Measurements from ENCODE around the gene FANCD2OS.
A peak's percentile ranks its signal among the peaks of the same experiment; 100 is the strongest.
"Not testable (repeated sequence)": the region's sequence is repeated elsewhere in the genome, so short reads cannot be mapped to it uniquely, and the experiment has no call there.

FANCD2OS gene

DNA sequence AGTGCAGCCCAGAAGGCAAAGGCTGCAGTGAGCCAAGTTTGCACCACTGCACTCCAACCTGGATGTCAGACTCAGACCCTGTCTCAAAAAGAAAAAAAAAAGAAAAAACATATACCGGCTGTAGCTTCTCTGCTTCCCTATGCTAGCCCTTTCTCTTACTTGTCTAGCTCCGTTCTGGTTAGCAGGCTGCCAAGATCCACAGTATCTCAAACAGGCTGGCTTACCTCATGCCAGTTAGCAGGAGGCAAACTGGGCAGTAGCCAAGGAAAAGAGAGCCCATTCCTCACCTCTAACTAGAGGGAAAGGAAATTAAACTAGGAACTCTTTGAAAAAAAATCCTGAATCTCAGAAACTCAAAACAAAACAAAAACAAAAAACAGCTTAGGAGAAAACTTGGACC is 16.7 kb downstream of the FANCD2OS start:
- not testable (repeated sequence) for DNase-seq (ENCODE audit: low read depth)

- not testable (repeated sequence) for DNase-seq (ENCODE audit: low read depth)
Observed at GRCh38 chr3:10090774-10091173, 17.3 kb downstream of the FANCD2OS start.

GRCh38 chr3:10090179-10090578 is 17.9 kb downstream of the FANCD2OS start:
- DNase-seq (ENCODE audit: low read depth), result no peak

GRCh38 chr3:10088256-10088655 is 19.8 kb downstream of the FANCD2OS start:
- no peak for DNase-seq (ENCODE audit: low read depth)

GRCh38 chr3:10085738-10086137 is 22.3 kb downstream of the FANCD2OS start:
- no peak for DNase-seq (ENCODE audit: low read depth)

DNA sequence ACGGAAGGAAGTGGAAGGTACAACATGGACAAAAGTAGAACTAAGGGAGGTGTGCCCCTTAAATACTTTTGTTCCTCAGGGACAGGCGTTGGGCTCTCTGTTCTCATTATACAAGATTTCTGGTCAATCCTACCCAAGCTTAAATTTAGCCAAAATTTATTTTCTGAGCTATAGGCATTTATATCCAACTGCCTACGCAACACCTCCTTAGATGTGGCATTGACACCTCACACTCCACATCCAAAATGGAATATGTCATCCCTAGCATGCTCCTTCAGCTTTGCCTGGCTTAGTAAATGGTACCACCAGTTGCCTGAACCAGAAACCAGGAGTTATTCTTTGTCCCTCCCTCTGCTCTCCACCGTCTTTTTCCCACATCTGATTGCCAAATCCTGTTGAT is 26.2 kb downstream of the FANCD2OS start:
- DNase-seq (ENCODE audit: low read depth), result no peak

DNA sequence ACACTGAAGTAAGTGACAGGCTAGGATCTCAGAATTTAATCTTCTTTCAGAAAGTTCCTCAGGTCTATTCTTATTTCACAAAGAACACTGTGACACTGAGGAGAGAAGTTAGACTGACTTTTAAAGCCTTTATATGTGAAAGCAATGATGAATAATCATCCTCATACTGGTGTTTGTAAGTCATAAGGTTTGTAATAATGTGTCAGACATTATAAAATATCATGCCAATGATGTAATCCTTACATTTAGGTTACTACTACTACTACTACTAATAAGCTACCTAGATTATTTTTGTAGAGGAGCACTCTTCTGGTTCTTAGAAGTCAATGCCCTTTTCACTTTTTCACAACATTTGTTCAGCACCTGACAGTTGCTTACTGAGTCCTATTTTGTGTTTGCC is 33.4 kb downstream of the FANCD2OS start:
- DNase-seq (ENCODE audit: low read depth), result peak; percentile 36

DNA sequence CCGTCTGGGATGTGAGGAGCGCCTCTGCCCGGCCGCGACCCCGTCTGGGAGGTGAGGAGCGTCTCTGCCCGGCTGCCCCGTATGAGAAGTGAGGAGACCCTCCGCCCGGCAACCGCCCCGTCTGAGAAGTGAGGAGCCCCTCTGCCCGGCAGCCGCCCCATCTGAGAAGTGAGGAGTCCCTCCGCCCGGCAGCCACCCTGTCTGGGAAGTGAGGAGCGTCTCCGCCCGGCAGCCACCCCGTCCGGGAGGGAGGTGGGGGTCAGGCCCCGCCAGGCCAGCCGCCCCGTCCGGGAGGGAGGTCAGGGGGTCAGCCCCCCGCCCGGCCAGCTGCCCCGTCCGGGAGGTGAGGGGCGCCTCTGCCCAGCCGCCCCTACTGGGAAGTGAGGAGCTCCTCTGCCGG is 38.0 kb downstream of the FANCD2OS start:
- DNase-seq (ENCODE audit: low read depth), result not testable (repeated sequence)

DNA sequence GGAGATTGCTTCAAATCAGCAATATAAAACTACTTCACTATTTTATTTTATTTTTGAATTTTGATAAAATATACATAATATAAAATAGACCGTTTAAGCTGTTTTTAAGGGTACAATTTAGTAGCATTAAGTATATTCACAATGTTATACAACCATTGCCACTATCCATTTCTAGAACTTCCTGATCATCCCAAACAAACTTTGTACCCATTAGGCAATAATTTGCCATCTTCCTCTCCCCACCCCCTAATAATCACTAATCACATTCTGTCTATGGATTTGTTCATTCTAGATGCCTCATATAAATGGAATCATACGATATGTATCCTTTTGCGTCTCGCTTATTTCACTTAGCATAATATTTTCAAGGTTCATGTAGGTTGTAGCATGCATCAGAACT is 53.0 kb downstream of the FANCD2OS start:
- no peak for DNase-seq (ENCODE audit: low read depth)

Measured in ELR (cell line).